ENCODE data around the gene WDR1. TPM values are rescaled to one million over a fixed set of nuclear protein-coding genes. Genes with fewer than 3 reads are reported as not detected.
A peak's percentile ranks its signal among the peaks of the same experiment; 100 is the strongest.

WDR1 gene
- total RNA-seq, 6 donors from 2014 or later, result 135 to 307 (median 183) TPM

DNA sequence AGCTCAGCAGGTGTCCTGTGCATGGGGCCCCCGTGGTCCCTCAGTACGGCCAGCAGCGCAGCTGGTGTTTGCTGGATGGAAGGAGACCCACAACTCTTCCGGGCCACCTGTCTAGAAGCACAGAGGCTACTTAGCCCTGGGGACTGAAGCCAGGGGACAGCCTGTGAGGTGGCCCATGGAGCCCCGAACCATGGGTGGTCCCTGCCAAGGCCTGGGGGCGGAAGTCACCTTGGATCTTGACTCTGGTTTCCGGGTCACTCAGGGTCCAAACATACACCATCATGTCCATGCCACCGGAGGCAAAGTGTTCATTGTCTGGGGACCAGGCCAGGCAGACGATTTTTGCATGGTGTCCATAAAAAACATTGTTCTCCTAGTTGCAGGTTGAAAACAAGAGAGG, 39.5 kb downstream of the WDR1 start:
- Histone ChIP-seq H3K36me3 (peaks cover 64 to 95% (median 91%) of the 10 kb centered on the region in 4 donors), H3K4me1 (peaks cover 9 to 16% (median 14%) of the 10 kb centered on the region in 4 donors), H3K27ac (peak overlapping the region; percentile 11 to 85 (median 70)), H3K4me3 (no peak overlapping the region), H3K9me3 (no peaks in the 10 kb centered on the region), H3K27me3 (no peaks in the 10 kb centered on the region)
- 83 to 93% methylated on average over 2 to 4 of the region's 9 CpGs for WGBS, 2 donors
- DNase-seq (no peak), ATAC-seq (ENCODE audit: low FRiP score in 2 of 2) (no peak)
- TF ChIP-seq POLR2AphosphoS5 (IDR thresholded peaks at IDR 0.05) (no peak), CTCF (IDR thresholded peaks at IDR 0.05) (no peak), POLR2A (IDR thresholded peaks at IDR 0.05) (no peak), EP300 (IDR thresholded peaks at IDR 0.05) (no peak)

GRCh38 chr4:10075953-10076391, 40.6 kb downstream of the WDR1 start:
- Histone ChIP-seq H3K36me3 (peaks cover 57 to 88% (median 80%) of the 10 kb centered on the region in 4 donors), H3K4me3 (no peak overlapping the region), H3K4me1 (peaks cover 9 to 16% (median 14%) of the 10 kb centered on the region in 4 donors), H3K27ac (peak overlapping the region in 2 of 4 donors; percentile 25 to 53), H3K9me3 (no peaks in the 10 kb centered on the region), H3K27me3 (no peaks in the 10 kb centered on the region)
- DNase-seq (peak in 1 of 2 donors; percentile 14), ATAC-seq (ENCODE audit: low FRiP score in 2 of 2) (no peak)
- TF ChIP-seq POLR2A (IDR thresholded peaks at IDR 0.05) (no peak), EP300 (IDR thresholded peaks at IDR 0.05) (no peak), CTCF (IDR thresholded peaks at IDR 0.05) (no peak), POLR2AphosphoS5 (IDR thresholded peaks at IDR 0.05) (no peak)
- 82 to 83% methylated on average over 8 to 11 of the region's 11 CpGs for WGBS, 2 donors

- TF ChIP-seq POLR2AphosphoS5 (IDR thresholded peaks at IDR 0.05), result no peak
- TF ChIP-seq CTCF (IDR thresholded peaks at IDR 0.05), result no peak
- TF ChIP-seq EP300 (IDR thresholded peaks at IDR 0.05), result no peak
- no peak for TF ChIP-seq POLR2A (IDR thresholded peaks at IDR 0.05)
- peaks cover 50 to 84% (median 73%) of the 10 kb centered on the region in 4 donors for H3K36me3 ChIP-seq
- no peak overlapping the region for H3K27ac ChIP-seq
- peak in 1 of 2 donors; percentile 16 for DNase-seq
- 85 to 92% methylated on average over 18 to 20 of the region's 20 CpGs for WGBS, 2 donors
- peaks cover 9 to 16% (median 14%) of the 10 kb centered on the region in 4 donors for H3K4me1 ChIP-seq
- ATAC-seq (ENCODE audit: low FRiP score in 2 of 2), result no peak
- no peak overlapping the region for H3K4me3 ChIP-seq
- H3K27me3 ChIP-seq, result no peaks in the 10 kb centered on the region
- H3K9me3 ChIP-seq, result no peaks in the 10 kb centered on the region
These were observed 41.3 kb downstream of the WDR1 start for GRCh38 chr4:10075158-10075863.

GRCh38 chr4:10074767-10075105, 41.9 kb downstream of the WDR1 start:
- Histone ChIP-seq H3K27me3 (no peaks in the 10 kb centered on the region), H3K4me1 (peaks cover 9 to 16% (median 14%) of the 10 kb centered on the region in 4 donors), H3K27ac (no peak overlapping the region), H3K4me3 (no peak overlapping the region), H3K36me3 (peaks cover 46 to 79% (median 67%) of the 10 kb centered on the region in 4 donors), H3K9me3 (no peaks in the 10 kb centered on the region)
- ATAC-seq (ENCODE audit: low FRiP score in 2 of 2), result peak in 1 of 2 donors; percentile 34
- TF ChIP-seq CTCF (IDR thresholded peaks at IDR 0.05) (no peak), POLR2AphosphoS5 (IDR thresholded peaks at IDR 0.05) (peak in 1 of 2 donors; percentile 21)
- 95 to 97% methylated on average over 7 of the region's 7 CpGs for WGBS, 2 donors
- DNase-seq, result peak in 1 of 2 donors; percentile 19

All from upper lobe of left lung (tissue), 6 donors.